Adipocyte (in vitro differentiated cells): Measurements from ENCODE around the gene COL4A1.
A peak's percentile ranks its signal among the peaks of the same experiment; 100 is the strongest.
"Not testable (repeated sequence)": the region's sequence is repeated elsewhere in the genome, so short reads cannot be mapped to it uniquely, and the experiment has no call there.

Experiments
- DNase-seq: peaks from one replicate; pipeline ENCODE4 v3.0.0-alpha.2; 2015; ENCODE audit warnings: low read depth
- H3K27me3 ChIP-seq: replicated peaks from 2 replicates; pipeline ENCODE4 v1.7.0; 2013; ENCODE audit warnings: mild to moderate bottlenecking, low read length, moderate library complexity; ENCODE audit not compliant: control insufficient read depth, insufficient read depth
- H3K36me3 ChIP-seq: 2 replicates; pipeline ENCODE4 v1.7.0; 2013; ENCODE audit warnings: low read length, mild to moderate bottlenecking, moderate library complexity; ENCODE audit not compliant: control insufficient read depth, insufficient read depth, severe bottlenecking
- H3K4me1 ChIP-seq: 2 replicates; pipeline ENCODE4 v1.7.0; 2013; ENCODE audit warnings: mild to moderate bottlenecking, low read length, moderate library complexity; ENCODE audit not compliant: control insufficient read depth, insufficient read depth
- H3K4me3 ChIP-seq: 2 replicates; pipeline ENCODE4 v1.7.0; 2013; ENCODE audit warnings: mild to moderate bottlenecking, low read length, moderate library complexity
- H3K9ac ChIP-seq: 2 replicates; pipeline ENCODE4 v1.7.0; 2013; ENCODE audit warnings: mild to moderate bottlenecking, low read length, moderate library complexity
- H3K9me3 ChIP-seq: 2 replicates; pipeline ENCODE4 v1.7.0; 2013; ENCODE audit warnings: mild to moderate bottlenecking, low read length, moderate library complexity; ENCODE audit not compliant: control insufficient read depth

The COL4A1 gene

GRCh38 chr13:110322126-110322827 is 15.3 kb upstream of the COL4A1 start:
- Histone ChIP-seq H3K4me3 (no peak overlapping the region), H3K36me3 (peaks cover 66% of the 10 kb centered on the region), H3K9ac (no peak overlapping the region), H3K9me3 (no peaks in the 10 kb centered on the region), H3K4me1 (peaks cover 35% of the 10 kb centered on the region), H3K27me3 (no peaks in the 10 kb centered on the region)
- DNase-seq: no peak

GRCh38 chr13:110321573-110321972 is 14.6 kb upstream of the COL4A1 start:
- not testable (repeated sequence) for H3K27me3 ChIP-seq, DNase-seq, H3K9me3 ChIP-seq, H3K9ac ChIP-seq, H3K4me3 ChIP-seq
- Histone ChIP-seq H3K36me3 (peaks cover 67% of the 10 kb centered on the region), H3K4me1 (peaks cover 32% of the 10 kb centered on the region)

- Histone ChIP-seq H3K9me3 (no peaks in the 10 kb centered on the region), H3K36me3 (peaks cover 69% of the 10 kb centered on the region), H3K9ac (no peak overlapping the region), H3K4me1 (peaks cover 34% of the 10 kb centered on the region), H3K27me3 (no peaks in the 10 kb centered on the region), H3K4me3 (no peak overlapping the region)
- no peak for DNase-seq
Observed at GRCh38 chr13:110320645-110321044, 13.7 kb upstream of the COL4A1 start.

GRCh38 chr13:110319774-110320509 is 13.0 kb upstream of the COL4A1 start:
- Histone ChIP-seq H3K4me3 (peak overlapping the region; percentile 16), H3K4me1 (peaks cover 40% of the 10 kb centered on the region), H3K9ac (no peak overlapping the region), H3K27me3 (no peaks in the 10 kb centered on the region), H3K36me3 (peaks cover 70% of the 10 kb centered on the region), H3K9me3 (no peaks in the 10 kb centered on the region)
- no peak for DNase-seq

GRCh38 chr13:110319397-110319773 is 12.4 kb upstream of the COL4A1 start:
- no peaks in the 10 kb centered on the region for H3K9me3 ChIP-seq
- H3K27me3 ChIP-seq: no peaks in the 10 kb centered on the region
- no peak for DNase-seq
- H3K4me3 ChIP-seq: peak overlapping the region; percentile 16
- peaks cover 69% of the 10 kb centered on the region for H3K36me3 ChIP-seq
- H3K9ac ChIP-seq: no peak overlapping the region
- H3K4me1 ChIP-seq: peaks cover 46% of the 10 kb centered on the region

- H3K27me3 ChIP-seq: no peaks in the 10 kb centered on the region
- H3K9me3 ChIP-seq: no peaks in the 10 kb centered on the region
- H3K9ac ChIP-seq: no peak overlapping the region
- DNase-seq: no peak
- no peak overlapping the region for H3K4me3 ChIP-seq
- H3K4me1 ChIP-seq: peaks cover 50% of the 10 kb centered on the region
- peaks cover 64% of the 10 kb centered on the region for H3K36me3 ChIP-seq
Observed at GRCh38 chr13:110318920-110319319, 12.0 kb upstream of the COL4A1 start.

- DNase-seq: no peak
- Histone ChIP-seq H3K4me3 (no peak overlapping the region), H3K9me3 (no peaks in the 10 kb centered on the region), H3K9ac (no peak overlapping the region), H3K4me1 (peaks cover 44% of the 10 kb centered on the region), H3K36me3 (peaks cover 58% of the 10 kb centered on the region), H3K27me3 (no peaks in the 10 kb centered on the region)
Observed at GRCh38 chr13:110317496-110318195, 10.7 kb upstream of the COL4A1 start.

GRCh38 chr13:110317093-110317492 is 10.1 kb upstream of the COL4A1 start:
- Histone ChIP-seq H3K4me1 (peaks cover 50% of the 10 kb centered on the region), H3K9ac (no peak overlapping the region), H3K27me3 (no peaks in the 10 kb centered on the region), H3K4me3 (no peak overlapping the region), H3K9me3 (no peaks in the 10 kb centered on the region), H3K36me3 (peaks cover 52% of the 10 kb centered on the region)
- DNase-seq: no peak

- H3K36me3 ChIP-seq: peaks cover 47% of the 10 kb centered on the region
- peaks cover 59% of the 10 kb centered on the region for H3K4me1 ChIP-seq
- no peaks in the 10 kb centered on the region for H3K9me3 ChIP-seq
- no peak overlapping the region for H3K4me3 ChIP-seq
- H3K9ac ChIP-seq: no peak overlapping the region
- no peaks in the 10 kb centered on the region for H3K27me3 ChIP-seq
- no peak for DNase-seq
Observed at GRCh38 chr13:110316196-110316595, 9.2 kb upstream of the COL4A1 start.

GRCh38 chr13:110314516-110315245 is 7.7 kb upstream of the COL4A1 start:
- H3K36me3 ChIP-seq: peaks cover 52% of the 10 kb centered on the region
- H3K9ac ChIP-seq: peak overlapping the region; percentile 43
- peaks cover 61% of the 10 kb centered on the region for H3K4me1 ChIP-seq
- DNase-seq: no peak
- H3K9me3 ChIP-seq: no peaks in the 10 kb centered on the region
- H3K27me3 ChIP-seq: no peaks in the 10 kb centered on the region
- H3K4me3 ChIP-seq: no peak overlapping the region

GRCh38 chr13:110313733-110314132 is 6.8 kb upstream of the COL4A1 start:
- not testable (repeated sequence) for H3K27me3 ChIP-seq, H3K9me3 ChIP-seq, DNase-seq, H3K4me3 ChIP-seq
- peaks cover 60% of the 10 kb centered on the region for H3K4me1 ChIP-seq
- H3K9ac ChIP-seq: peak overlapping the region; percentile 50
- H3K36me3 ChIP-seq: peaks cover 55% of the 10 kb centered on the region
